ENCODE measurements around the gene OR11H7. TPM values are rescaled to one million over a fixed set of nuclear protein-coding genes. Genes with fewer than 3 reads are reported as not detected.
"Not testable (repeated sequence)": the region's sequence is repeated elsewhere in the genome, so short reads cannot be mapped to it uniquely, and the experiment has no call there.

OR11H7 gene
- total RNA-seq, 2 donors from 2014 or later, result not detected

- H3K9me3 Mint-ChIP-seq, result peaks cover 78% of the 10 kb centered on the region
- H3K27ac ChIP-seq (ENCODE audit: low read depth, low read length), result no peak overlapping the region
- H3K4me1 Mint-ChIP-seq, result no peaks in the 10 kb centered on the region
- no peak overlapping the region for H3K4me3 Mint-ChIP-seq
- H3K9me3 ChIP-seq (ENCODE audit: control insufficient read depth, low read length), result peaks cover 60% of the 10 kb centered on the region
- no peaks in the 10 kb centered on the region for H3K36me3 ChIP-seq (ENCODE audit: control insufficient read depth, insufficient read depth, low read length)
- no peaks in the 10 kb centered on the region for H3K27me3 Mint-ChIP-seq (ENCODE audit: insufficient read depth)
- 76% methylated on average over 2 of the region's 2 CpGs; no CpG with 5 or more reads in 1 of the 2 experiments for WGBS, 2 experiments (ENCODE audit: insufficient coverage in 1 of 2, insufficient read length in 1 of 2)
- DNase-seq, result no peak
- H3K36me3 Mint-ChIP-seq (ENCODE audit: low read depth), result peaks cover 4% of the 10 kb centered on the region
- no peak for TF ChIP-seq CTCF (conservative IDR thresholded peaks at IDR 0.05)
- H3K27me3 ChIP-seq (ENCODE audit: control insufficient read depth, insufficient read depth, low read length, poor library complexity, severe bottlenecking), result no peaks in the 10 kb centered on the region
- H3K27ac Mint-ChIP-seq, result no peak overlapping the region
- H3K9ac ChIP-seq (ENCODE audit: extremely low read depth, low read length, poor library complexity, severe bottlenecking), result no peak overlapping the region
- no peaks in the 10 kb centered on the region for H3K4me1 ChIP-seq (ENCODE audit: control insufficient read depth, insufficient read depth, low read length)
- no peak overlapping the region for H3K4me3 ChIP-seq (ENCODE audit: low read length)
Observed at GRCh38 chr14:20209595-20209994, 19.2 kb upstream of the OR11H7 start.

GRCh38 chr14:20212406-20212805, 16.4 kb upstream of the OR11H7 start:
- H3K4me3 ChIP-seq (ENCODE audit: low read length); H3K27me3 Mint-ChIP-seq (ENCODE audit: insufficient read depth); DNase-seq; H3K9ac ChIP-seq (ENCODE audit: extremely low read depth, low read length, poor library complexity, severe bottlenecking); H3K36me3 Mint-ChIP-seq (ENCODE audit: low read depth); H3K27ac Mint-ChIP-seq; H3K27me3 ChIP-seq (ENCODE audit: control insufficient read depth, insufficient read depth, low read length, poor library complexity, severe bottlenecking); H3K36me3 ChIP-seq (ENCODE audit: control insufficient read depth, insufficient read depth, low read length); H3K4me1 Mint-ChIP-seq; H3K4me1 ChIP-seq (ENCODE audit: control insufficient read depth, insufficient read depth, low read length); H3K4me3 Mint-ChIP-seq; H3K27ac ChIP-seq (ENCODE audit: low read depth, low read length): not testable (repeated sequence)
- peaks cover 62% of the 10 kb centered on the region for H3K9me3 ChIP-seq (ENCODE audit: control insufficient read depth, low read length)
- WGBS, 2 experiments (ENCODE audit: insufficient coverage in 1 of 2, insufficient read length in 1 of 2), result 68% methylated on average over 11 of the region's 28 CpGs; no CpG with 5 or more reads in 1 of the 2 experiments
- H3K9me3 Mint-ChIP-seq, result peaks cover 84% of the 10 kb centered on the region

GRCh38 chr14:20215196-20215595, 13.6 kb upstream of the OR11H7 start:
- H3K27me3 ChIP-seq (ENCODE audit: control insufficient read depth, insufficient read depth, low read length, poor library complexity, severe bottlenecking), result no peaks in the 10 kb centered on the region
- Mint-ChIP-seq H3K27me3 (ENCODE audit: insufficient read depth) (no peaks in the 10 kb centered on the region), H3K4me3 (no peak overlapping the region), H3K4me1 (no peaks in the 10 kb centered on the region), H3K9me3 (peaks cover 83% of the 10 kb centered on the region), H3K36me3 (ENCODE audit: low read depth) (peaks cover 4% of the 10 kb centered on the region), H3K27ac (no peak overlapping the region)
- no peak overlapping the region for H3K27ac ChIP-seq (ENCODE audit: low read depth, low read length)
- no peak overlapping the region for H3K9ac ChIP-seq (ENCODE audit: extremely low read depth, low read length, poor library complexity, severe bottlenecking)
- no peaks in the 10 kb centered on the region for H3K4me1 ChIP-seq (ENCODE audit: control insufficient read depth, insufficient read depth, low read length)
- H3K9me3 ChIP-seq (ENCODE audit: control insufficient read depth, low read length), result peaks cover 59% of the 10 kb centered on the region
- no peaks in the 10 kb centered on the region for H3K36me3 ChIP-seq (ENCODE audit: control insufficient read depth, insufficient read depth, low read length)
- 61 to 62% methylated on average over 2 of the region's 2 CpGs for whole genome bisulfite sequencing, 2 experiments (ENCODE audit: insufficient coverage in 1 of 2, insufficient read length in 1 of 2)
- no peak for TF ChIP-seq CTCF (conservative IDR thresholded peaks at IDR 0.05)
- no peak overlapping the region for H3K4me3 ChIP-seq (ENCODE audit: low read length)
- no peak for DNase-seq

GRCh38 chr14:20219033-20219432, 9.7 kb upstream of the OR11H7 start:
- Mint-ChIP-seq H3K4me1 (no peaks in the 10 kb centered on the region), H3K27me3 (ENCODE audit: insufficient read depth) (no peaks in the 10 kb centered on the region), H3K27ac (no peak overlapping the region), H3K4me3 (no peak overlapping the region), H3K36me3 (ENCODE audit: low read depth) (no peaks in the 10 kb centered on the region), H3K9me3 (peaks cover 82% of the 10 kb centered on the region)
- H3K27me3 ChIP-seq (ENCODE audit: control insufficient read depth, insufficient read depth, low read length, poor library complexity, severe bottlenecking), result no peaks in the 10 kb centered on the region
- no peaks in the 10 kb centered on the region for H3K4me1 ChIP-seq (ENCODE audit: control insufficient read depth, insufficient read depth, low read length)
- 30 to 40% methylated on average over 4 of the region's 4 CpGs for WGBS, 2 experiments (ENCODE audit: insufficient coverage in 1 of 2, insufficient read length in 1 of 2)
- no peak overlapping the region for H3K9ac ChIP-seq (ENCODE audit: extremely low read depth, low read length, poor library complexity, severe bottlenecking)
- H3K36me3 ChIP-seq (ENCODE audit: control insufficient read depth, insufficient read depth, low read length), result no peaks in the 10 kb centered on the region
- no peak overlapping the region for H3K4me3 ChIP-seq (ENCODE audit: low read length)
- no peak overlapping the region for H3K27ac ChIP-seq (ENCODE audit: low read depth, low read length)
- no peak for DNase-seq
- peaks cover 73% of the 10 kb centered on the region for H3K9me3 ChIP-seq (ENCODE audit: control insufficient read depth, low read length)
- no peak for TF ChIP-seq CTCF (conservative IDR thresholded peaks at IDR 0.05)

All from endodermal cell (in vitro differentiated cells).